Retinal pigment epithelial cell (primary cell): ENCODE data around the gene CRYL1.

Source experiments
- DNase-seq: peaks from one replicate; pipeline ENCODE4 v3.0.0-alpha.2; 2010; ENCODE audit warnings: low read depth
- H3K4me3 ChIP-seq: 2 replicates; pipeline ENCODE4 v1.5.1; 2011; ENCODE audit warnings: mild to moderate bottlenecking, low read length, control low read depth, moderate library complexity
- CTCF ChIP-seq: conservative IDR thresholded peaks from 2 replicates; pipeline ENCODE4 v1.5.1; 2011; ENCODE audit warnings: low read depth, low read length, control low read depth, inconsistent platforms

The CRYL1 gene

DNA sequence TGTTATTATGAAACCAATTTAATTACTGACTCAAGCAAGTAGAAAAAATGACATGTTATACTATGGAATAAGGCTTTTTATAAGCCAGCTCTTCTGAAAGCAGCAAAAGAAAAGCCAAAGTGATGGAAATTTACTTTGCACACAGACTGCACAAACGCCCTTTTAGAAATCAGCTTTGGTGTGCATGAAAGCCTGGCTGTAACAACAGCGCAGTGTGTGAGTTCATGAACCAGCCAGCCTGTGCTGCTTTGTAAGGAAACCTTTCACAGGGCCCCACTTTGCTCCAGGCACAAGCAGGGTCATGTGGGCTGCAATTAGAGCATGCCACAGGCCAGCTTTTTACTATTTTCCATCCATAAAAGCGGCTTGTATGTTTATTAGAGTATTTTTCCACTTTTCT lies 27.7 kb upstream of the CRYL1 start:
- no peak overlapping the region for H3K4me3 ChIP-seq
- no peak for TF ChIP-seq CTCF
- peak; percentile 39 for DNase-seq

DNA sequence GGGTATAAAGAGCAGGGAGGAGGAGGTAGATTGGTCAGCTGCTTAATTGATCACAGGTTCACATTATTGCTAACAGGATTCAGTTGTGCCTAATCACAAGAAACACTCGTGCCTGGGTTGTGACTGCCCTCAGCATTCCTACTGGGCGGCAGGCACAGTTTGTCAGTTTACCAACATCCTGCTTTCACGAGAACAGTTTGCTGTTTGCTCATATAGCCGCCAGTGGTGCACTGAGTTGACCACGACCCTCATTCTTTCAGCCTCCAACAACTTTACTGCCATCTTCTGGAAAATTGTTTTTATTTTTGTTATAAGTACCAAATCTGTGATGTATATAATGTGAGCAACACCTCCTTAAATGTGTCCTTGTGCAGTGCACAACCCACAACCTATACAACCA lies 25.1 kb upstream of the CRYL1 start:
- DNase-seq, result no peak
- no peak overlapping the region for H3K4me3 ChIP-seq
- no peak for TF ChIP-seq CTCF

DNA sequence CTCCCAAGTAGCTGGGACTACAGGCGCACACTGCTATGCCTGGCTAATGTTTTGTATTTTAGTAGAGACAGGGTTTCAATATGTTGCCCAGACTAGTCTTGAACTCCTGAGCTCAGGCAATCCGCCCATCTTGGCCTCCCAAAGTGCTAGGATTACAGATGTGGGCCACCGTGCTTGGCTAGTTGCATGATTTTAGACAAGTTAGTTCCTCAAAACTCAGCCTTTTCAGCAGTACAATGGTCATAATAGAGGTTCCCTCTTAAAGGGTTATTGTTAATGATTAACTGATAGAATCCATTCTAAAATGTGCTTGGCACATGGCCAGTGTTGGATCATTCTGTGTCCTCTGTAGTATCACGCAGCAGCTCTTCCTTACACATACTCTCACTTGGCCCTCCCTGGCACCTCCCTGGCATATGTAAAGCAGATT lies 21.8 kb upstream of the CRYL1 start:
- no peak for DNase-seq
- TF ChIP-seq CTCF, result no peak

DNA sequence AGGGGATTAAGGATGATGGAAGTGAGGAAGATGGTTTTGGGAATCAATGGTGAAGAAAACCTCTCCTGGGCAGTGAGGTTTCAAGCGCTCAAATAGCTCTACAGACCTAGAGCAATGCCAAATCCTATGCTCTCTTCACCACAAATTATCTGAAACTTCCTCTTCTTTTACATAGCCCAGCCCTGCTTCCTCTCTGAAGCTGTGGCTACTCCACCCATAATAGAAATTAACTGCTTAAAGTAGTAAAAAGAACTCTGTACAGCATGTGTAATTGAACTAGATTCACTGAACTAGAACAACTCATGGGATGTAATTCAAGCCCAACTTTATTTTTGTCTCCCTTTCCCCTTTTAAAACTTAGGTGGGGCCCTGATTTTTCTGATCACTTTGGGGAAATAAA lies 20.9 kb upstream of the CRYL1 start:
- TF ChIP-seq CTCF, result no peak
- no peak for DNase-seq
- no peak overlapping the region for H3K4me3 ChIP-seq

More for the DNA sequence above, 21.8 kb upstream of the CRYL1 start:
- no peak overlapping the region for H3K4me3 ChIP-seq

DNA sequence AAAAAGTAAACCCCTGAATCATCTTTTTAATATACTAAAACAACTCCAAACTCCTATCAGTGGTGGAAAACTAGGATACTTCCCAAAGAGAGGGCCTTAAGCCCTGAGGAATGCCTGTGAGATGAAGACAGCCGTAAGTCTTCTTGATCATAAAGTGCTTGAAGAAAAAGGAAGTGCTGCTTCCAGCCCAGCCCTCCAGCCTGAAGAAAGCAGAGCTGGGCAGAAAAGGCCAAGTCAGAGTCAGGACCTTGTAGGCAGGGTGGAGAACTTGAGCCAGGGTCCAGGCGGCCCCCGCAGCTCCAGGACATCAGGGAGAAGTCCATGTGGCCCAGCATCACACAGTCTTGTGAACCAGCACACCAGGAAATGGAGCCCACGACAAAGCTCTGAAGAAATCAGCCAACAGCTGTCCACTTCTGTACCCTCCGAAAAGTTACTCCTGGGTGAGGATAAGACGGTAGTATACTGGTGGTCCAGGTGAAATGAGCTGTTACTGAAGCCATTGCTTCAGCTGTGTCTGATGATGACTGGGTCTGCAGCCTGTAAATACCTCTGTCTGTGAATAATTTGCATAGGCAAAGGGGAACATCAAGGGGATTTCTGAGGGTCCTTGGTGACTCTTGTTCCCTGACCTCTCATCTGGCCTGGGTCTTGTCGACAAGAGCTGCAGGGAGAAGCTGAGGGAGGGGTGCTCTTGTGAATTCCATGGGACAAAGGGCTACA lies 18.7 kb upstream of the CRYL1 start:
- H3K4me3 ChIP-seq, result no peak overlapping the region
- TF ChIP-seq CTCF, result no peak
- no peak for DNase-seq

DNA sequence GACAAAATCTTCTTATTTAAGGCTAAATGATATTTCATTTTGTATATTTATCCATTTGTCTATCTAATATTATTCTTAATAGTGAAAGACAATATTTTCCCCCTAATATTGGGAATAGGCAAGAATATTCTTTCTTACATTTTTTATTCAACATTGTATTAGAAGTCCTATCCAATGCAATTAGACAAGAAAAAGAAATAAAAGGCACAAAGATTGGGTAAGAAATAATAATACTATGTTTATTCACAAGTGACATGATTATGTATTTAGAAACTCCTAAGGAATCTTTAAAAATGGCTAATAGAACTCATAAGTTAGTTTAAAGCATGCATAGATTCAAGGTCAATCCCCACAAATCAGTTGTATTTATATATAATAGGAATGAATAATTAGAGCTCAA lies 11.3 kb upstream of the CRYL1 start:
- no peak for TF ChIP-seq CTCF
- no peak overlapping the region for H3K4me3 ChIP-seq
- DNase-seq, result no peak

- TF ChIP-seq CTCF, result no peak
- DNase-seq, result no peak
- no peak overlapping the region for H3K4me3 ChIP-seq
Measured at GRCh38 chr13:20534038-20534608, 8.5 kb upstream of the CRYL1 start.
